ENCODE results near the gene PAN3.

The PAN3 gene

DNA sequence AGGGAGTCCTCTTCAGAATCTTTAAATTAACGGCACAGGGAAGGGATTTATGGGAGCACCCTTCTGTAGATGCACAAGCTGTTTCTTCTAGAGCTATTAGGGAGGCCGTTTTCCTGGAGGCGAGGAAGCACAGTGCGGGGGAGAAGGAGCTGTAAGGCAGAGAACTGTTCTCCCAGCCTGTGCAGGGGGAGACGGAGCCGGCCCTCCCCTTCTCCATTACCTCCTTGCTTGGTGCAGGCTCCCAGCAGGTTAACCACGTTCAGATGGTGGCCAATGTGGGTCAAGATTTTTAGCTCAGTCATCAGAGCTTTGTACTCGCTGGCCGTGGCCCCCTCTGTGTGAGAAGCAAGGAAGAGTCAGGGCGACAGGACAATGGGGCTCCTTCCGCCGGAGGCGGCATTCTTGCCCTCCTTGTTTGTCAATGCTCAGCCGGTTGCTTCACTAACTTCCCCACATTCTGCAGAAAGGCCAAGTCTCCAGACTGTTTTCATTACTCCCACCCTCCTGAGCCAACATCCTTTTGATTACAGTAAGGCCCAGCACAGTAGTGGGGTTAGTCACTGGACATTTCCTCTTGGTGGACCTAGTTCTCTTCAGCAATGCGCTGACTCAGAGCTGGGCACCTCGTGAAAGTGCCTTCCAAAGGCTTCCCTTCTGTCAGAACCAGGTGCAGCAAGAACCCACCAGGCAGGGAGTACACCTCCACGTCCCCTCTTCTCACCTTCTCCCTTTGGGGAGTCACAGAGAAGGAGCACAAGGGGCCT, 191.2 kb downstream of the PAN3 start:
- DNase-seq: peak in 2 of 56 donors; percentile 1 to 6

- no peak for DNase-seq
Measured at GRCh38 chr13:28333204-28333881, 195.0 kb downstream of the PAN3 start.

- no peak for DNase-seq
Measured at GRCh38 chr13:28336193-28336657, 197.9 kb downstream of the PAN3 start.

GRCh38 chr13:28337166-28338005, 199.0 kb downstream of the PAN3 start:
- no peak for DNase-seq

DNA sequence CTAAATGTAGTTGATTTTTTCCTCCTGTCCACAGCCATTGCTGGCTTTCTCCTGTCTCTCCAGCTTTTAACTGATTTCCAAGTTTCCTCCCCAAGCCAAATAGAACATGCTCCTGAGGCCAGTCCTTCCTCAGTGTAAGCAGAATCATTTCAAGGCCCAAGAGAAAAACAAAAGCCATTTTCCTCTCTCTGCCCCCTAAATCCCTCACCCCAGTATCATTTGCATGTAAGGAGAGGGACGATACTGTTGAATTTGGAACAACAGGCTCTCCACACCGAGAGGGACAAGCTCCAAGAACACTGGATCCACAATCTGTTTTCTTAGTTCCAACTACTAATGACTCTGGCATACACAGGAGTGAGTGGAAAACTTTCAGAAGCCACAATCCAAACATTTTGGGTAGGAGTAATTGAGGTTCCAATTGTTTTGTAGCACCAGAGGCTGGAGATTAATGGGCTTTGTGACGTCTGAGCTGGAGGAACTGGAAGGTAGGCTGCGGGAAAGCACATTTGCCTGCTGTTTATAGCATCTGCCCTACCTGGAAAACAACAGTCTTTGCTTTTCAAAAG, 199.7 kb downstream of the PAN3 start:
- no peak for DNase-seq

GRCh38 chr13:28338742-28339141, 200.4 kb downstream of the PAN3 start:
- no peak for DNase-seq

DNA sequence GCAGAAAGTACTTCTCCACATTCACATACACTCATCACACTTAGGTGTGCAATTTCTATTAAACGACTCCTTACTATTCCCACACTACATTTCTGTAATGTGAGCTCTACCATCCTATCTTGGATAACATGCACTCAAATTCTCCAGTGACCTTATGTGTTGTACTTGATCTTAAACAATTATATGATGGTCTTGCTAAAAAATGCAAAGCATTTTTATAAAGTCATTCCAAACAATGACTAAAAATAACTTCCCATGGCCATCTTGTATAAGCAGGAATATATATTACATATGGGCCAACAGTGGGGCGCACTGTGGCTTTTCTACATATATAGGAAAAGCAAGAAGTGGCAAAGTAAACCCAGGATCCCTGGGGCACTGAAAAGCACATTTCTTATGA, 201.1 kb downstream of the PAN3 start:
- no peak for DNase-seq

DNA sequence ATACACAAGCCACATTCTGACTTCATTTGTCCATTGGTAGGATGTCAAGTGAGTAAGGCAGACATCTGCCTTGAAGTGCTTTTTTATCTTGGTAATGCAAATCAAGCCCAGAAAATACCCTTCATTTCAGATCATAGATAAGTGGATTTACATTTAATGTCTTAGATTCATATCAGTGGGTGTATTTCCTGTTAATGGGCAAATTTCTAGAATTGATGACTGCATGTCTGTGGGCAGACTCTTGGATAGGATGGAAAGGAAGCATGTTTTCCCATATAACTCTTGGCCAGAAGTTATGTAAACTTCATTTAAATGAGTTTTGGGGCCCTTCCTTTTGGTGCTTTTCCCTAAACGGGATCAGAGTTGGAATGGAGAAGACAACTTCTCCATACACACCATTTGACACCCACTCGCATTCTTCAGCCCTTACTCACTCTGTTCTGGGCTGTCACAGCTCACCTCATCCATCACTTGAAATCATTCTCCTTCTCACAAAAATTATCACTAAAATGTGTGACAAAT, 202.0 kb downstream of the PAN3 start:
- DNase-seq: no peak

DNA sequence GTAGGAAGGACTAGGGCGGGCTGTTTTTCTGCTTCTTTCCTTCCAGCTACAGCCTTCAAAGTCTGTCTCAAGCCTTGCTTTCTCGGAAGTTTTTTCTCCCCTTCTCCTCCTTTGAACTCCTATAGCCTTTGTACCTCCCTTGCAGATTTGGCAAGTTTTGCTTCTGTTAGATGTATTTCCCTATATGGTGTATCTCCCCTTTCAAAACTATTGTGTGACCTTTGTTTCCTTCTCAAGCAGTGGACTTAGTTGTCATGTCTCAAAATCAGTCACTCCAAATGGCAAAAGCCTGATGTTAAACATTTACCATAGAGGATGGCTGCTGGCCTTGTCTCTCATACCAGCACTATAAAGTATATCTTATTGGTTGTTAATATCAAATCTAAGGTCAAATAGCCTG, 203.9 kb downstream of the PAN3 start:
- DNase-seq: no peak

- no peak for DNase-seq
Measured at GRCh38 chr13:28344163-28344562, 205.8 kb downstream of the PAN3 start.

All from nucleus accumbens (tissue), 56 donors.